Neural cell (in vitro differentiated cells): ENCODE measurements around the gene TENT5C. TPM values are rescaled to one million over a fixed set of nuclear protein-coding genes. Genes with fewer than 3 reads are reported as not detected.

Source experiments
- H2AFZ ChIP-seq: fragments of 200-600, 300-800 bp; sonication (generic), shearing (Covaris generic); 2 replicates; pipeline ENCODE4 v1.6.0; 2014; ENCODE audit warnings: low read depth, mild to moderate bottlenecking, antibody characterized with exemption, low read length, moderate library complexity
- H3F3A ChIP-seq: fragments of 200-600 bp; shearing (Covaris generic); 2 replicates; pipeline ENCODE4 v1.6.1; 2016; ENCODE audit warnings: mild to moderate bottlenecking, moderate library complexity, mixed read lengths, antibody characterized with exemption, low read length; ENCODE audit not compliant: insufficient read depth, poor library complexity, severe bottlenecking
- H3K27ac ChIP-seq: fragments of 200-600, 300-800 bp; sonication (generic), shearing (Covaris generic); 2 replicates; pipeline ENCODE4 v1.5.1; 2014; ENCODE audit warnings: mild to moderate bottlenecking, low read length, moderate library complexity
- H3K27me3 ChIP-seq: fragments of 300-800, 200-600 bp; sonication (generic), shearing (Covaris generic); 2 replicates; pipeline ENCODE4 v1.6.0; 2014; ENCODE audit warnings: mild to moderate bottlenecking, low read depth, low read length, moderate library complexity; ENCODE audit not compliant: insufficient read depth
- H3K36me3 ChIP-seq: fragments of 300-800, 200-600 bp; sonication (generic), shearing (Covaris generic); 2 replicates; pipeline ENCODE4 v1.5.1; 2014; ENCODE audit warnings: mild to moderate bottlenecking, antibody characterized with exemption, low read length, moderate library complexity; ENCODE audit not compliant: insufficient read depth
- H3K4me2 ChIP-seq: fragments of 300-800, 200-600 bp; sonication (generic), shearing (Covaris generic); 2 replicates; pipeline ENCODE4 v1.6.0; 2014; ENCODE audit warnings: mild to moderate bottlenecking, low read length
- H3K4me3 ChIP-seq: fragments of 300-800, 200-600 bp; sonication (generic), shearing (Covaris generic); 2 replicates; pipeline ENCODE4 v1.5.1; 2014; ENCODE audit warnings: mild to moderate bottlenecking, low read length, moderate library complexity
- H3K79me2 ChIP-seq: fragments of 200-600 bp; shearing (Covaris generic); replicated peaks from 2 replicates; pipeline ENCODE4 v1.6.0; 2014; ENCODE audit warnings: mild to moderate bottlenecking, low read length, moderate library complexity; ENCODE audit not compliant: insufficient read depth
- H3K9ac ChIP-seq: fragments of 300-800, 200-600 bp; sonication (generic), shearing (Covaris generic); 2 replicates; pipeline ENCODE4 v1.6.1; 2016; ENCODE audit warnings: mild to moderate bottlenecking, low read length, mixed read lengths
- H3K9me2 ChIP-seq: fragments of 200-600 bp; shearing (Covaris generic); 2 replicates; pipeline ENCODE4 v1.6.1; 2016; ENCODE audit warnings: mild to moderate bottlenecking, low read length, mixed read lengths; ENCODE audit not compliant: insufficient read depth
- H3K9me3 ChIP-seq: fragments of 200-600, 300-800 bp; sonication (generic), shearing (Covaris generic); 2 replicates; pipeline ENCODE4 v1.6.1; 2016; ENCODE audit warnings: mild to moderate bottlenecking, mixed run types, low read length, moderate library complexity, mixed read lengths
- H4K20me1 ChIP-seq: fragments of 200-600 bp; shearing (Covaris generic); 2 replicates; pipeline ENCODE4 v1.6.1; 2016; ENCODE audit warnings: mild to moderate bottlenecking, mixed run types; ENCODE audit not compliant: insufficient read depth
- CTCF ChIP-seq: fragments of 450-650 bp; IDR thresholded peaks from 2 replicates; pipeline ENCODE4 v1.5.1; 2014; ENCODE audit warnings: antibody characterized with exemption, mild to moderate bottlenecking, moderate library complexity; ENCODE audit not compliant: poor library complexity, severe bottlenecking
- EP300 ChIP-seq: fragments of 450-650 bp; conservative IDR thresholded peaks from 2 replicates; pipeline ENCODE4 v1.6.1; 2014; ENCODE audit warnings: antibody characterized with exemption, mild to moderate bottlenecking, moderate library complexity; ENCODE audit not compliant: poor library complexity, severe bottlenecking
- EZH2 ChIP-seq: fragments of 200-600, 300-800 bp; shearing (Covaris generic), sonication (generic); IDR thresholded peaks from 2 replicates; pipeline ENCODE4 v1.6.1; 2014; ENCODE audit warnings: antibody characterized with exemption, low read length, borderline replicate concordance, mild to moderate bottlenecking; ENCODE audit not compliant: insufficient read depth, poor library complexity, severe bottlenecking
- MXI1 ChIP-seq: fragments of 450-650 bp; conservative IDR thresholded peaks from 2 replicates; pipeline ENCODE4 v1.6.1; 2014; ENCODE audit warnings: antibody characterized with exemption, mild to moderate bottlenecking; ENCODE audit not compliant: poor library complexity, severe bottlenecking
- POLR2AphosphoS5 ChIP-seq: IDR thresholded peaks from 2 replicates; pipeline ENCODE4 v1.6.1; 2012
- RAD21 ChIP-seq: fragments of 450-650 bp; conservative IDR thresholded peaks from 2 replicates; pipeline ENCODE4 v1.6.1; 2014; ENCODE audit warnings: antibody characterized with exemption, mild to moderate bottlenecking, moderate library complexity
- SMC3 ChIP-seq: fragments of 450-650 bp; conservative IDR thresholded peaks from 2 replicates; pipeline ENCODE4 v1.6.1; 2014; ENCODE audit warnings: antibody characterized with exemption, mild to moderate bottlenecking, moderate library complexity; ENCODE audit not compliant: poor library complexity
- TAF1 ChIP-seq: IDR thresholded peaks from 2 replicates; pipeline ENCODE4 v1.6.1; 2012; ENCODE audit warnings: low read depth
- polyA plus RNA-seq: library from polyadenylated mRNA; depleted of rRNA; stranded (reverse); fragments of >200 nt; gene quantifications from 2 replicates; pipeline ENCODE4 v1.2.3, GENCODE V29; 2014
- TF ChIP-seq, protein P1 (sequence below): IDR thresholded peaks from 2 replicates; pipeline ENCODE4 v1.6.1; 2012; ENCODE audit warnings: borderline replicate concordance

TENT5C gene
- polyA plus RNA-seq, 1 donor from 2014 or later = 0.05 TPM

DNA sequence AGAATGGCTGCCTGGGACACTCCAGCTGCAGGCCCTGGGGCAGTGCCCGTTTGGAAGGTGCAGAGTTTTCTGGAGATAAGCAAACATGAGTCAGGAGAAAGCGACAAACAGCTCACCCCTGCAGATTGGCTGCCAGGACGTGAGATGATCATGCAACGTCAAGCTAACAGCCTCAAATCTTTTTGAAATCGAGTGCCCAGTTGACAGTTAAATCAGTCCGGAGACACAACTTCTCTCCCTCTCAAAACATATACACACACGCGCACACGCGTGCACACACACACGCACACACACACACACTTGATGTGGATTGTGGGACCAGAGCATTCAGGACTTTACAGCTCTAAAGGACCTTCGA, 49.4 kb downstream of the TENT5C start:
- no peak overlapping the region for H3K9ac ChIP-seq

DNA sequence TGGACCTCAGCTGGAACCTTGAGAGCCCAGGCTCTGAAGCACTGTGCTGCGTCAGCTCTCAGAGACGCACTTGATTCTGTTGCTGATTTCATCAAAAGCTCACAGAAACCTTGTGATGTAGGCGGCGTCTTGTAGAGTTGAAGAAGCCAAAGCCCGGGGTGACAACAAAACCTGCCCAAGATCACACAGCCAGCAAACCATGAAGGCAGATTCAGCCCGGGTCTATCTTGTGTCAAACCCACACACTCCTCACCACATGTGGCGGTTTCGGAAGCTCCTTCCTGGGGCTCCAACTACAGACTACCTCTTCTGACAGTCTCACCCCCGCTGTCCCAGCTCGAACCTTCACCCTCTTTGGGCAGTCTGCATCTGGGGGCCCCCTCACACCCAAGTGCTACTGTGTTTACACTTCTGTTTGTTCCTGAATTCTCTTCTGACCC, 50.4 kb downstream of the TENT5C start:
- Histone ChIP-seq H3K36me3 (no peaks in the 10 kb centered on the region), H3K79me2 (no peaks in the 10 kb centered on the region), H3K9ac (no peak overlapping the region), H3K27ac (no peak overlapping the region), H2AFZ (no peak overlapping the region), H4K20me1 (no peaks in the 10 kb centered on the region), H3K4me2 (no peak overlapping the region), H3K4me3 (no peak overlapping the region), H3K27me3 (no peaks in the 10 kb centered on the region), H3K9me3 (no peaks in the 10 kb centered on the region), H3F3A (no peaks in the 10 kb centered on the region), H3K9me2 (no peaks in the 10 kb centered on the region)
- TF ChIP-seq EZH2 (no peak), TAF1 (no peak), MXI1 (no peak), SMC3 (no peak), EP300 (no peak), CTCF (no peak), RAD21 (no peak), POLR2AphosphoS5 (no peak)
- TF ChIP-seq, protein P1, sequence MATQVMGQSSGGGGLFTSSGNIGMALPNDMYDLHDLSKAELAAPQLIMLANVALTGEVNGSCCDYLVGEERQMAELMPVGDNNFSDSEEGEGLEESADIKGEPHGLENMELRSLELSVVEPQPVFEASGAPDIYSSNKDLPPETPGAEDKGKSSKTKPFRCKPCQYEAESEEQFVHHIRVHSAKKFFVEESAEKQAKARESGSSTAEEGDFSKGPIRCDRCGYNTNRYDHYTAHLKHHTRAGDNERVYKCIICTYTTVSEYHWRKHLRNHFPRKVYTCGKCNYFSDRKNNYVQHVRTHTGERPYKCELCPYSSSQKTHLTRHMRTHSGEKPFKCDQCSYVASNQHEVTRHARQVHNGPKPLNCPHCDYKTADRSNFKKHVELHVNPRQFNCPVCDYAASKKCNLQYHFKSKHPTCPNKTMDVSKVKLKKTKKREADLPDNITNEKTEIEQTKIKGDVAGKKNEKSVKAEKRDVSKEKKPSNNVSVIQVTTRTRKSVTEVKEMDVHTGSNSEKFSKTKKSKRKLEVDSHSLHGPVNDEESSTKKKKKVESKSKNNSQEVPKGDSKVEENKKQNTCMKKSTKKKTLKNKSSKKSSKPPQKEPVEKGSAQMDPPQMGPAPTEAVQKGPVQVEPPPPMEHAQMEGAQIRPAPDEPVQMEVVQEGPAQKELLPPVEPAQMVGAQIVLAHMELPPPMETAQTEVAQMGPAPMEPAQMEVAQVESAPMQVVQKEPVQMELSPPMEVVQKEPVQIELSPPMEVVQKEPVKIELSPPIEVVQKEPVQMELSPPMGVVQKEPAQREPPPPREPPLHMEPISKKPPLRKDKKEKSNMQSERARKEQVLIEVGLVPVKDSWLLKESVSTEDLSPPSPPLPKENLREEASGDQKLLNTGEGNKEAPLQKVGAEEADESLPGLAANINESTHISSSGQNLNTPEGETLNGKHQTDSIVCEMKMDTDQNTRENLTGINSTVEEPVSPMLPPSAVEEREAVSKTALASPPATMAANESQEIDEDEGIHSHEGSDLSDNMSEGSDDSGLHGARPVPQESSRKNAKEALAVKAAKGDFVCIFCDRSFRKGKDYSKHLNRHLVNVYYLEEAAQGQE = no peak

More for the DNA sequence above, 49.4 kb downstream of the TENT5C start:
- Histone ChIP-seq H3K79me2 (no peaks in the 10 kb centered on the region), H2AFZ (no peak overlapping the region), H4K20me1 (no peaks in the 10 kb centered on the region), H3K9me2 (no peaks in the 10 kb centered on the region), H3K9me3 (no peaks in the 10 kb centered on the region), H3K4me2 (no peak overlapping the region), H3F3A (no peaks in the 10 kb centered on the region), H3K27me3 (no peaks in the 10 kb centered on the region), H3K27ac (no peak overlapping the region), H3K4me3 (no peak overlapping the region), H3K36me3 (no peaks in the 10 kb centered on the region)
- TF ChIP-seq TAF1 = no peak
- no peak for TF ChIP-seq POLR2AphosphoS5
- TF ChIP-seq MXI1 = no peak
- no peak for TF ChIP-seq EP300
- TF ChIP-seq EZH2 = no peak
- TF ChIP-seq SMC3 = no peak
- TF ChIP-seq, protein P1 = no peak
- no peak for TF ChIP-seq RAD21
- no peak for TF ChIP-seq CTCF
